ENCODE data around the gene DNAJC4.
A peak's percentile ranks its signal among the peaks of the same experiment; 100 is the strongest.

The DNAJC4 gene

DNA sequence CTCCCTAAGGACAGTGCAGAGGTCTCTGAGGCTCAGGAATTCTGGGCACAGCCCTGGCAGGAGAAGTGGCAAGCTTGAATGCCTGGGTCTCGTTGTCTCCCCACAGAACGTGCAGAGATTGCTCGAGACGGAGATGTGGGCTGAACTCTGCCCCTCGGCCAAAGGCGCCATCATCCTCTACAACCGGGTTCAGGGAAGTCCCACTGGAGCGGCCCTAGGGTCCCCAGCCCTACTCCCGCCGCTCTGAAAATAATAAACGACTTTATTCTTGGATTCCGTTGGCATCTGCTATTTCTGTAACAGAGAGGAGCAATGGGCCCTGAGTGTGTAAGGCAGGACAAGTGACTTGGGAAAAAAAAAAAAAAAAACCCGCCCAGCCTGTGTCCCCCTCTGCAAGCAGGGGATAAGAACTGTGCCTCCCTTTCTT lies 591 bp upstream of the DNAJC4 start:
- DNase-seq (ENCODE audit: low read depth in 2 of 2): no peak

DNA sequence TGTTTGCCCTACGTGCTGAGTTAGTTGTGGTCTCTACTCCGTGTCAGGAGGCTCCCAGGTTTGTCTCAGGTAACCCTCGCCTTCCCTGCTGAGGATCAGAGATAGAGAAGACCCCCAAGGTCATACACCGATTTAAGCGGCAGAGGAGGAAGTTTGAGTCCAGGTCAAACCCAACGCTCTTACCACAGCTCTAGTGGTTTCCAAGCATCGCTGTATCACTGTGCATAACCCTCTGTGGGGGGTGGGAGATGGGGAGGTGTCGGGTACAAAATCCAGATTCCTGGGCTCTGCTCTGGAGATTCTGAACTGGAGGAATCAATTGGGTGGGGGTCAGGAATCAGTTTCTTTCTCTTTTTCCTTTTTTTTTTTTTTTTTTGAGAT lies 627 bp downstream of the DNAJC4 start:
- no peak for DNase-seq (ENCODE audit: low read depth in 2 of 2)

- DNase-seq (ENCODE audit: low read depth in 2 of 2): no peak
Observed at GRCh38 chr11:64231546-64231945, 1.2 kb downstream of the DNAJC4 start.

GRCh38 chr11:64232182-64232966 lies 2.0 kb downstream of the DNAJC4 start:
- DNase-seq (ENCODE audit: low read depth in 2 of 2): no peak

GRCh38 chr11:64232967-64233315 lies 2.6 kb downstream of the DNAJC4 start:
- no peak for DNase-seq (ENCODE audit: low read depth in 2 of 2)

DNA sequence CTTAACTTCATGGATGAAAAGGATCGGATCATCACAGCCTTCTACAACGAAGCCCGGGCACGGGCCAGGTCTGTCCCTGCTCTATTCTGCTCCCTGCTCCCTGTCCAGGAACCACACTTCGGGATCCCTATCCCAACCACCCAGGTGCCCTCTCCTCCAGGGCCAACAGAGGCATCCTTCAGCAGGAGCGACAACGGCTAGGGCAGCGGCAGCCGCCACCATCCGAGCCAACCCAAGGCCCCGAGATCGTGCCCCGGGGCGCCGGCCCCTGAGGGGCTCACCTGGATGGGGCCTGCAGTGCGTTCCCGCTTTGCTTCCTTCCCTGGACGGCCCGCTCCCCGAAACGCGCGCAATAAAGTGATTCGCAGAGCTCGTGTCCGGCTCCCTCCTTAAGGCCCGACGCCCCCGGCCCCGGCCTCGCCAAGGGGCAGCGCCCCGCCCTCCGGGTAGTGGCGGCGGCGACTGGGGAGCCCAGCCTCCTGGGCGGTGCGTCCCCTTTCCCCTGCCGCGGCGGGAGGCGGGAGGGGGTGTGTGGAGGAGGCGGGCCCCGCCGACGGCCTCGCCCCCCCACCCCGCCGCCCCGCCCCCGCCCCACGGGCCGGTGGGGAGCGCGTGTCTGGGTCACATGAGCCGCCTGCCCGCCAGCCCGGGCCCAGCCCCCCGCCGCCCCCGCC lies 3.7 kb downstream of the DNAJC4 start, which contains the start of gene VEGFB:
Gene VEGFB (plus strand): TSS at position 672 of the 674 bp plus-strand sequence. CDS start 250 bp downstream, outside the sequence.
- no peak for DNase-seq (ENCODE audit: low read depth in 2 of 2)

DNA sequence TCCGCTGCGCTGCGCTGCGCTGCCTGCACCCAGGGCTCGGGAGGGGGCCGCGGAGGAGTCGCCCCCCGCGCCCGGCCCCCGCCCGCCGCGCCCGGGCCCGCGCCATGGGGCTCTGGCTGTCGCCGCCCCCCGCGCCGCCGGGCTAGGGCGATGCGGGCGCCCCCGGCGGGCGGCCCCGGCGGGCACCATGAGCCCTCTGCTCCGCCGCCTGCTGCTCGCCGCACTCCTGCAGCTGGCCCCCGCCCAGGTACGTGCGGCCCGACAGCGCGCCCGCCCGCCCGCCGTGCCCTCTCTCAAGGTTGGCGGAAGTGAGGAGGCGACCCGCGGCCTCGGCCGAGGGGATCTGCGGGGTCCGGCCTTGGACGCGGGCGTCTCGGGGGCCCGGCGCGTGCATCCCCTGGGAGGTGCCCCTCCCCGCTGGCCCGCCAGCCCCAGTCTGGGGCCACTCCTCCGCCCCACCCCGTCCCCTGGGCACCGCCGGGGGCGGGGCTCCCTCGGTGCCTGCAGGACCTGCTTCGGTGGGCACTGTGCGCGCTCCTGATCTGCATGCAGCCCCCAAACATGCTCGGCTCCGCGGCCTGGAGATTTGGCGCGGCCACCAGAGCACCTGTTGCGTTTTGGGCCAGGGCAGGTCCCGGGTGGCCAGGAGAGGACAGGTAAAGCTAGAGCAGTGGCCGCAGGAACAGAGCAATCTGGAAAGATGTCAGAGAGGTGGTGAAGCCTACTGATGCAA lies 4.5 kb downstream of the DNAJC4 start:
- DNase-seq (ENCODE audit: low read depth in 2 of 2): no peak

- DNase-seq (ENCODE audit: low read depth in 2 of 2): no peak
Observed at GRCh38 chr11:64235437-64236161, 5.3 kb downstream of the DNAJC4 start.

- DNase-seq (ENCODE audit: low read depth in 2 of 2): no peak
Observed at GRCh38 chr11:64237484-64237951, 7.2 kb downstream of the DNAJC4 start.

DNA sequence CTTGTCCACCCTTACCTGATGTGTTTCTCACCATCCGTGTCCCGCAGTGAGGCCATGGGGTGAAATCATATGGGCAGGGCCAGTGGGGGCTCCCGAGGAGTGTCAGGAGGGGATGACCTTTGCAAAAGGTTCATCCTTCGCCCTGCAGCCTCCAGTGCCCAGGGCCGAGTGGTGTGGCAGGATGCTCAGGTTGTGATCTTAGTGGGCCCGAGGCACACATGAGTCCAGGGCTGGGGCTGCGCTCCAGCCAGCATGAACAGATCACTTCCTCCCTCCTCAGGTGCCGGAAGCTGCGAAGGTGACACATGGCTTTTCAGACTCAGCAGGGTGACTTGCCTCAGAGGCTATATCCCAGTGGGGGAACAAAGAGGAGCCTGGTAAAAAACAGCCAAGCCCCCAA lies 7.7 kb downstream of the DNAJC4 start:
- no peak for DNase-seq (ENCODE audit: low read depth in 2 of 2)

DNA sequence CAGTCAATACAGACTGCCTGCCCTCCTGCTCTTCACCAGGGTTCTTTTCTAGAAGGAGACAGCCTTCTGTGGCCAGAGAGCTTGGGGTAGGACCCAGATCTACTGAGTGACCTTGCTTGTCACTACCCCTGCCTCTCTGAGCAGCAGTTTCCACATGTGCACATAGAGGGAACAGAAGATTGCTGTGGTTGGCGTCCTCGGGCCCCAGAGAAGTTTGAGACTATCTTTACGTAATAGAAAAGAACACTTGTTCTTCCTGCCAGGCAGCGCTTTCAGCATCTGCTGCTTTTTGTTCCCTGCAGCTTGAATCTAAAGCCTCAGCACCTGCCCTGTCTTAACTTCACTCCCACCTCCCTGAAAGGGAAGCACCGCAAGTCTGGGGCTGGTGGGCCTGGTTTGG lies 8.7 kb downstream of the DNAJC4 start:
- no peak for DNase-seq (ENCODE audit: low read depth in 2 of 2)

DNA sequence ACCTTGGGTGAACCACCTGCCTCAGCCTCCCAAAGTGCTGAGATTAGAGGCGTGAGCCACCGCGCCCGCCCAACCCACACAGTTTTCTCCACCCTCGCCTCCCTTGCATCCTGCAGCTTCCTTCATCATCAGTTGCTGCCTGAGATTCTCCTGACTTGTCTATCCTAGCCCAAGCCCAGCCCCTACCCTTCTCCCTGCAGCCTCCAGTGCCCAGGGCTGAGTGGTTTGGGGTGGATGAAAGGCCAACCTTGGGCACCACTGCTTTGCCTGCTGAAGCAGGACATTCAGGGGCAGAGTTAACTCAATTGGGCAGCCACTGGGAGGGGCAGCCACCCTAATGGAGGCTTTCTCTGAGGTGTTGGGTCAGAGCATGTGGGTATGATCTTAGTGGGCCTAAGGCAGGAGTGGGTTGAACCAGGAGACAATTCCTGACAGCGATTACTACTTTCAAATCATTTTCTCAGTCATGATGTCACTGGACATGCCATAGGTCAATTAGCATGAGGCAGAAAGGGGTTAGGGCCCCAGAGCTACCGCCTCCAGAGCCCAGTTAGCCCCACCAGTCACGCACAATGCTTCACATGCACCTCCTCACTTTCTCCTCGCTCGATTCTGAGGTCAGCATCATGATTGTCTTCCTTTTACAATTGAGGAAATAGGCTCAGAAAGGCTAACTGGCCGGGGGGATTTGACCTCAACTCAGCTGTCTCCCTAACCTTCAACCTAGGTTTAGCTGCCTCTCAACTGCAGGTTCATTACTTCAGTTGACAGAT lies 9.5 kb downstream of the DNAJC4 start:
- DNase-seq (ENCODE audit: low read depth in 2 of 2): no peak

DNA sequence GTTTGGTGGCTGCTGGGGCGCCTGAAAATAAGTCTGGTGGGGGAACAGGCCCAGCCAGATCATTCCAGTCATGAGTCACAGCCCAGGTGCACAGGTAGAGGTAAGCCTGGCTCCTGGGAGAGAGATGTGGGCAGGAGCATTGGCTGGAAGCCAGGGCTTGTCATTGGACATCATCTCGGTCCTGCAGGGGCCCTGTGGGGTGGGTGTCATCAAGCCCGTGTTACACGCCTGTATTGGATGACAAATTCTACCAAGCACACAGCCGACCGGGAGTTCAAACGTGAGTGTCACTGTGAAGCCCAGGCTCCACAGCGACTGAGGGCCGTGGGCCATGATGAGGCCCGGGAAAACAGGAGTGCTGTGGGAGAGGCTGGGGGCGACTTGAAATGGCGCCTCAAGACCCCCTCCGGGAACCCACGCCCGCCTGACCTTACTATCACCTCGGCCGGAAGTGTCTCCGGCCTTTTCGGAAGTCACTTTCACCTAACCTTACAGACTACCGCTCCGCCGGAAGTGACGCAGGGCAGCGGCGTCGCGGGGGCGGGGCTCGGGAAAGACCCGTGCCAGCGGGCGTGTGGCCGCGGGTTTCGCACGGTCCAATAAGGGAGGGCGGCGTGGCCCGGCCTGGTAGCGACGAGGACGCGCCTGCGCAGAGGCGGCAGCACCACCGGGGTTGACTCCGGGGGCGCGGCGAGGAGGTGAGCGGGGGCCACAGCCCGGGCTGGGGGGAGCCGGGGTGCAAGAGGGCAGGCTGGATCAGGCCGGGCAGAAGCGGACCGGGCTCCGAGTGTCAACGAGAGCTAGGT lies 10.3 kb downstream of the DNAJC4 start, which contains the start of gene FKBP2:
Gene FKBP2 (plus strand): TSS at position 661 of the 806 bp plus-strand sequence. CDS start 1,293 bp downstream, outside the sequence.
- DNase-seq (ENCODE audit: low read depth in 2 of 2): peak; percentile 93 to 94

GRCh38 chr11:64241241-64241490 lies 10.8 kb downstream of the DNAJC4 start:
- peak in 1 of 2 experiments; percentile 98 for DNase-seq (ENCODE audit: low read depth in 2 of 2)

- peak in 1 of 2 experiments; percentile 98 for DNase-seq (ENCODE audit: low read depth in 2 of 2)
Observed at GRCh38 chr11:64241491-64242374, 11.4 kb downstream of the DNAJC4 start.

- DNase-seq (ENCODE audit: low read depth in 2 of 2): no peak
Observed at GRCh38 chr11:64243236-64243854, 13.0 kb downstream of the DNAJC4 start.

DNA sequence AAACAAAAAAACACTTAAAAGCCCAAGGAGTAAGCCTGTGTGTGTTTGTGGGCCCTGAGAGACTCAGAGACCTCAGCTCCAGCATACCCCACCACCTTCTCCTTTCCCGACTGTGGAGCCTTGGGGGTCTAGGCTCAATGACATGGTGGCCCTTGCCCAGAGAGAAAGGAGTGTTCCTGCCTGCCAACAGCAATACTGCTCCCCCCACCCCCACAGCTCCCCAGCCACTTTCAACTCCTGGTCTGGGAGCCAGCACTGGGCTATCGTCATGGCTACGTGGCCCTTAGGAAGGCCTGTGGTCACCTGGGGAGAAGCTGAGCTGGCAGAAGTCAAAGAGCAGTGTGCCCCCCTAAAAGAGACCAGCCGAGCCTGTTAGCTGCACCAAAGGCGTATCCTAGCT lies 13.8 kb downstream of the DNAJC4 start:
- DNase-seq (ENCODE audit: low read depth in 2 of 2): no peak

GRCh38 chr11:64244966-64245365 lies 14.6 kb downstream of the DNAJC4 start:
- no peak for DNase-seq (ENCODE audit: low read depth in 2 of 2)

DNA sequence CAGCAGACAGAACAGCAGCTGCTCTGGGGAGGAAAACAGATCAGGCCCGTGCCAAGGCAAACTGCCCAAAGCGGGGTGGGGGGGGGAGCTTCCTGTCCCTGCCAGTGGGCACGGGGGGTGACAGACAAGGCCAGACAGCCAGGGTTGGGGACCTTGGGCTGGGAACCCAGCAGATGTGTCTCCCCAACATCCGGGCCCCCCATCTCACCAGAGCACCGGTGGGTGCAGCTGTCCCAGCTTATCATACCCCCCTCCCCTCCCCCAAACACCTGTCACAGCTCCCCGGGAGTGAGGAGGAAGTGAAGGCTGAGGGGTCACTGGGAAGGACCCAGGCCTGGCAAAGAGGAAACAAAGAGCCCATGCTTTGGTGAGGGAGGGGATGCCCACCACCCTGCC lies 15.1 kb downstream of the DNAJC4 start:
- DNase-seq (ENCODE audit: low read depth in 2 of 2): no peak

Measured in fibroblast of skin of left quadriceps (primary cell).